COLO829 (cell line): Measurements from ENCODE around the gene KLHDC7B.

Source experiments
- DNase-seq: peaks from one replicate; pipeline ENCODE4 v3.0.0; 2012; ENCODE audit warnings: low spot score

The KLHDC7B gene

GRCh38 chr22:50545522-50546325 lies at the start of gene KLHDC7B:
TSS of gene KLHDC7B (plus strand) at chr22:50545899. CDS start at chr22:50546244, 345 bp downstream.
- DNase-seq = no peak

DNA sequence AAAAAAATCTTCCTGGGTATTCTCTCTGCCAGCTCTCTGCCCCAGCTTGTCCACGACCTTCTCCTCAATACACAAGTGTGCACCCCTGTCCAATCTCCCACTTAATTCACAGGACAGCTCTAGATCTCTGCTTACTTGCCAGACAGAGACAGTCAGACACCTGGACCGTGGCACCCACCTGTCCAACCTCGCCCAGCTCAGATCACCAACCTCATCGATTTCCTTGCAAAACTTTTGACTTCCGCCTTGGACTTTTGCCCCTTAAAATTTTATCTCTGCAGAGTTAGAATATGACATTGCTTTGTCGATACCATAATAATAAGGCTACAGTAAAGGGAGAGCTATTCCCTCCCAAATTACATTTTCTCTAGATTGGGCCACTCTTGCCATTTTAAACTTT lies 48.6 kb upstream of the KLHDC7B start:
- no peak for DNase-seq

DNA sequence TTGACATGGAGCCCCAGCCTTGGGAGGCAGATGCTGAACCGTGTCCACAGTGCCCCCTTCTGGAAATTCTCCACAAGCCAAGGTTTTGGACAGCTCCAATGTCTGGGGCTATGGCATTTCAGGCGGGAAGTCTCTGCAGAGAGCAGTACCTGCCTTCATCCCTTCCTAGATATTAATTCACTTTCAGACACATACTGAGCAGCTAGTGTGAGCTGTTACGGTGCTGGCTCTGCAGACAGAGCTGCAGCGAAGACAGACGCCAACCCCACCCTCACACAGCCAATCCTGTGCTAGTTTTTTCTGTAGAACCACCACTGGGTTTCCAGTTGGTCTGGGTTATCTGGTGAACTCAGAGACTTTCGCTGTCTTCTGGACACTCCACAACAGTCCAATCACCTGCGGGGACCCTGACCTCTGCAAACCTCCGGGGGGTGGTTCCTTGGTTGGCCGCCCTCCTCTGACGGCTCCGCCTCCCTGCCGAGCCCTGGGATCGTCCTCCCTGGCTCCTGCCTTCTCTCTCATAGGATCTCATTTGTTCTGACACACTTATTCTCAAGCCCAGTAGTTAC lies 47.3 kb upstream of the KLHDC7B start:
- DNase-seq = peak; percentile 62

- no peak for DNase-seq
Observed at GRCh38 chr22:50500452-50500851, 45.2 kb upstream of the KLHDC7B start.

GRCh38 chr22:50502096-50502495 lies 43.6 kb upstream of the KLHDC7B start:
- no peak for DNase-seq

- DNase-seq = peak; percentile 86
Observed at GRCh38 chr22:50502628-50503474, 42.8 kb upstream of the KLHDC7B start.

DNA sequence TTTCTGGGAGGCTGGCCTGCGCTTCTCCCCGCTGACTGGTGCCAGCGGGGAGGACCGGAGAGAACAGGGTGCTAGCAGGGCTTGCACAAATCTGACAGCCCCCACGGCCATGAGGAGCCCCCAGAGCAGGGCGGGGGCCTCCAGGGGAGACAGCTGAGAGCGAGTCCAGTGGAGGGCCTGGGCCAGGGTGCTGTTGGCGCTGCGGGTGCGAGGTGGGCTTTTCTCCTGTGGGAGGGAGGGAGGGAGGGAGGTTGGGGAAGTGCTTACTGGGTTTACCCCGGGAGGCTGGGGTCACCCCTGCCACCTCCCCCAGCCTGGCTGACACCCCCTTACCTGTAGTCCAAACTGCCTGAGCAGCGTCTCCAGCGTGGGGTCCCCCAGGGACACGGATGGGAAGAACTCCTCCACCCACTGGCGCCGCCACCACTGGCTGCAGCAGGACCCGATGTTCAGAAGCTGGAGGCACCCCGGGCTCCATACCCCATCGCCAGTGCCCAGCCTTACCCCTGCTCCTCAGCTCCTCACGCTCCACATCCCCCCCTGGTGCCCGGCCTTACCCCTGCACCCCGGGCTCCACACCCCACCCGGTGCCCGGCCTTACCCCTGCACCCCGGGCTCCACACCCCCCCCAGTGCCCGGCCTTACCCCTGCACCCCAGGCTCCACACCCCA lies 42.1 kb upstream of the KLHDC7B start:
- no peak for DNase-seq

DNA sequence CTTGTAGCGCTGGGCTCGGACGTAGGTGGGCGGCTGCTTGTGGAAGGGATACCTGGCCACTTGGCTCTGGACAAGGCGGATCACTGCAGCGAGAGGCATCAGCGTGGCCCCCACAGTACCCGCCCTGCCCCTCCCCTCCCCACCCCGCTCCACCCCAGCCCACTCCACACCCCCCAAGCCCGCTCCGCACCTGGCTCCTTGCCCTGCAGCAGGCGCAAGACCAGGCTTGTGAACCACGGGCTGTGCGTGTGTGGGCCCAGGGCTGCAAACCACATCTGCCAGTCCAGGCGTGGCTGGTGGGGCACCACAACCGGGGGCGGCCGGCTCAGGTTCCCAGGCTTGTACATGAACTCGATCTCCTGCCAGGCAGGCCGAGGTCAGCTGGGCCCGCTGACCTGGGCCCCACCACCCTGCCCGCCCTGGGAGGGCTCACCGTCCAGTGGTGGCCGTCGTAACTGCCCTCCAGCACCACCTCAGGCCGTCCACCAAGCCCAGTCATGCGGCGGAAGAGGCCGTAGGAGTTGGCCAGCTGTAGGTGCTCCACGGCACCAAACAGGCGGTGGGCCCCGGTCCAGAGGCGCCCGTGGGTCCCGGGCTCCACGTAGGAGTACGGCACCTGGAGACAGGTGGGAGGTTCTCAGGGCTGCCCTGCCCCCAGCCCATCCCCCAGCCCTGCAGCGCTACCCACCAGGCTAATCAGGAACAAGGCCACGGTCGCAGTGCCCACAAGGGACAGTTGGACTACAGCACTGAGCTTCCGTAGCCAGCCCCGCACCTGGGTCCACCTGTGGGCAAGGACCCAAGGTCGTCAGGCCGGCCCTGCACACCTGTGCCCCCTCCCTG lies 41.1 kb upstream of the KLHDC7B start:
- no peak for DNase-seq

DNA sequence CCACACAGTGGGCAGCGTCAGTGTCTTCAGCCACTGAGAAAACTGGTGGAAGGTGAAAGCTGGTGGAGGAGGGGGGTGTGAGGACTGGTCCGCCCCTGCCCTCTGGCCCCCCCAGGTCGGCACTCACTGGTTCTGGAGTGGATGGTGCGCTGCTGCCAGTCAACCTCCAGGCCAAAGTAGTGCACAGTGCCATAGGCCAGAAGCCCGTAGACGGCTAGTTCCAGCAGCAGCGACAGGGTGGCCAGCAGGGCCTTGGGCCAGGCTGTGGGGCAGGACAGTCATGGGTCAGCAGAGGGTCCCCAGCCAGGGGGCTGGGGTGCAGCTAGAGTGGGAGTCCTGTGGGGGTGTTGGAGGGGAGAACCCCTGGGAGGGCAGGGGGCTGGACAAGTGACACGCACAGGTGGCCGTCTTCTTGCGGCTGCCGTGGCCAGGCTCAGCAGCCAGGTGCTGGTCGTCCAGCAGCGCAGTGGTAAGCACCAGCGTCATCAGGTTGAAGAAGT lies 40.4 kb upstream of the KLHDC7B start:
- DNase-seq = no peak

GRCh38 chr22:50505776-50506610 lies 39.7 kb upstream of the KLHDC7B start:
- no peak for DNase-seq

DNA sequence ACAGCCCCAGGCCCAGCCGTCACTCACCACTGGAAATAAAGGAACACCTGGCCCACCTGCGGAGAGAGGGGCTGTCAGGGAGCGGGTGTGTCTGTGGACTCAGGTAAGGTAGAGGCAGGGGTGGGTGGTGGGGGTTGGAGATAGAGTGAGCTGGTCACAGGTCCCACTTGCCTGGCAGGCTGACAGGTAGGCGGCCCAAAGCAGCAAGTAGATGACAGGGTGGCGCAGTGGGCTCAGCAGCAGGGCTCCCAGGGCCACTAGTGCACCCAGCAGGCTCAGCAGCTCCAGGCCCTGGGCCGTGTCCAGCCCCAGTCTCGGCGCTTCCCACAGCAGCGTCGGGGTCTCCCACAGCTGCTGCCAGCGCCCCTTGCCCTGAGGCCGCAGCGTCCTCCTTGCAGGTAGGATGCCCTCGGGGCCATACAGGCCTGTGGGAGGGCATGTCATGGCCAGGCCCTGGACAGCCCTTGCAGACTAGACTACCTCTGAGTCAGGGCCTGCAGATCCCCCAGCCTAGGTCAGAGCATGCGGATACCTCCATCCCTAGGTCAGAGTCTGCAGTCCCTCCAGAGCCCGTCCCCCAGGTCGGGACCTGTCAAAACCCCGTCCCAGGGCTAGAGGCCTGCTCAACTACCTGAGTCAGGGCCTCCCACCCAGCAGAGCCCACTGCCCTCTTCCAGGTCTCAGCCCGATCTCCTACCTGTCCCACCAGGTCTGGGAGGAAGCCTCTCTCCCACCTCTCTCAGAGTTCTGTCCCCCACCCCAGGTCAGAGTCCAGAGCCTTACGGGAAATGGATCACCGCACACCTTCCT lies 38.9 kb upstream of the KLHDC7B start:
- no peak for DNase-seq

DNA sequence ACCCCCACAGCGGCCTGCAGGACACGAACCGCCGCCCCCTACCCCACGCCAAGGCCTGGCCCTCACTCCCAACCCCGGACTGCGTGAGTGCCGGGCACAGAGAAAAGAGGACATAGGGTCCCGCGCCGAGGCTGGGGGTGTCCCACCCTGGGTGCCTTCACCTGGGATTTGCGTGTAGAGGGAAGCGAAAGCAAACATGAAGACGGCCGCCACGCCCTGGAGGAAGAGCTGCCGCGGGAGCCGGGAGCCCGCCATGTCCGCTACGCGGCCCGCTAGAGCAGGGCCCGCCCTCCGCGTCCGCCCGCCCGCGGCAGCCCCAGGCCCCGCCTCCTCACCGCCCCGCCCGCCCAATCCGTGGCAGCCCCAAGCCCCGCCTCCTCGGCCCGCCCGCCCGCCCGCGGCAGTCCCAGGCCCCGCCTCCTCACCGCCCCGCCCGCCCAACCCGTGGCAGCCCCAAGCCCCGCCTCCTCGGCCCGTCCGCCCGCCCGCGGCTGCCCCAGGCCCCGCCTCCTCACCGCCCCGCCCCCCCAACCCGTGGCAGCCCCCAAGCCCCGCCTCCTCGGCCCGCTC lies 38.2 kb upstream of the KLHDC7B start, which contains the start of gene LMF2:
Gene LMF2 (minus strand): TSS at position 282 of the 570 bp plus-strand sequence. CDS start 27 bp downstream, at position 255.
- peak; percentile 94 for DNase-seq

DNA sequence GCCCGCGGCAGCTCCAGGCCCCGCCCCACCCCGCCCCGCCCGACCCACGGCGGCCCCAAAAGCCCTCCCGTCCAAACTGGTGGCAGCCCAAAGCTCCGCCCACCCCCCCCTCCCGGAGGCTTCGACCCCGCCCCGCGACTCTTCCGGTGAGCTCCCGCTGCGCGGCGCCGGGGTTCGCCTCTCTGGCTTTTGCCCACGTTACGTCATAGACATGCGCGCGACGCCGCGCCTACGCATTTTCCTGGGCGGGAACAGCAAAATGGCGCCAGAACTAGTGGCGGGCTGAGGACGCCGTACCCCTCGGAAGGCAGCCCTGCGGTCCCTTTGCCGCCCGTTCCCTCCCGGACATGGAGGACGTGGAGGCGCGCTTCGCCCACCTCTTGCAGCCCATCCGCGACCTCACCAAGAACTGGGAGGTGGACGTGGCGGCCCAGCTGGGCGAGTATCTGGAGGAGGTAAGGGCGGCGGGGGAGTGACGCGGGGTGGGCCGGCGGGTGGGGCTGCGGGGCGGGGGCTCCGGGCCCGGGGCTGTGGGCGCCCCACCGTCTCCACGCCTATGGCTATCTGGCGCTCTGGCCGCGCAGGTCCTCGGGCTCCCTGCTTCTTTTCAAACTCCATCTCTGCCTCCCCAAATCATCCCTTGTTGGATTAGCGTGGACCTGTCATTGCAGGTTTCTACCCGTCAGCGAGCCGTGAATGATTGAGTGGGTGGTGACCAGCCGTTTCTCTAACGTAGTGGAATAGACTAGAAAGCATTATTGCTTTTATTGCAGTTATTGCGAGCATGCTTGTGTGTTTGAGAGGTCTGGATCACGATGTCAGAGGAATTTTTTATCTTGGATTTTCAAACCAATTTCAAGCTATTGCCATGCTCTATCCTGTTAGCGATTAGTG lies 37.5 kb upstream of the KLHDC7B start, which contains the start of gene NCAPH2:
Gene NCAPH2 (plus strand): TSS at position 234 of the 894 bp plus-strand sequence. CDS start 114 bp downstream, at position 348.
- DNase-seq = peak; percentile 100

DNA sequence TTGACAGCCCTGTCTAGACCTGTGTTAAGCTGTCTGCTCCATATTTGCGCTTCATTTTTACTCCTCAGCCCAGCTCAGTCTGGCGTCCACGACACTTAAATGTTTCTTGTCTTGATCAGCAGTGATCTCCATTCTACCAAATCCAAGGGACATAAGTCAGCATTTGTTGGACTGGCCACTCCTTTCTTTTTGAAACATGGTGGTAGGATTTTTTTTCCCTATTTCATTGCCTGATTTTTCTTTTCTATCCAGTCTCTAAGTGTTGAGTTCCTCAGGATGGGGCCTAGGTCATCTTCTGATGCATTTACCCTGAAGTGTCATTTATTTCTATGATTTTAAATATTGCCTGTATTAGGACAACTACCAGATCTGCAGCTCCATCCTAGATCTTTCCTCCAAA lies 36.8 kb upstream of the KLHDC7B start:
- DNase-seq = no peak

DNA sequence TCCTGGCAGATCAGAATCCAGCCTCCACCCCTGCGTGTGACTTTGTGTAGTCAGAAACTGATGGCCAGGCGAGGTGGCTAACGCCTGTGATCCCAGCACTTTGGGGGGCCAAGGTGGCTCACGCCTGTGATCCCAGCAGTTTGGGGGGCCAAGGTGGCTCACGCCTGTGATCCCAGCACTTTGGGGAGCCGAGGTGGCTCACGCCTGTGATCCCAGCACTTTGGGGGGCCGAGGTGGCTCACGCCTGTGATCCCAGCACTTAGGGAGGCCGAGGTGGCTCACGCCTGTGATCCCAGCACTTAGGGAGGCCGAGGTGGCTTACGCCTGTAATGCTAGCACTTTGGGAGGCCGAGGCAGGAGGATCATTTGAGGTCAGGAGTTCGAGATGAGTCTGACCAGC lies 32.5 kb upstream of the KLHDC7B start:
- DNase-seq = no peak

GRCh38 chr22:50516068-50516467 lies 29.6 kb upstream of the KLHDC7B start:
- no peak for DNase-seq

DNA sequence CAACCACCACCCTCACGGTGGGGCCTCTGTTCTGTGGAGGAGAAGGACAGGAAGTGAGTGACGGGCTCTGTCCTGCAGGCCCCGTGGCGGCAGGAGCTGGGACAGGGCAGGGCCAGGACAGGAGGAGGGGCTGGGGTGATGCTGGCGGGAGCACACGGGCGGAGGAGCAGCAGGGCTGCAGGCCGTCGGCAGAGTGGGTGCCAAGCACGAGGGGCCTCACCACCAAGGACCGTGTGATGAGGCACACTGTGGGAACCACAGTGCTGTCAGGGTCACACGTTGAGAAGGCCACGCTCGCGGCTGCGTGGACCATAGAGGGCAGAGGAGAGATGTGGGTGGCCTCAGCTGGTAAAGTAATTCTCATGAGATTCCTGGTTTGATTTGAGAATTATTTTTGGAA lies 28.8 kb upstream of the KLHDC7B start:
- DNase-seq = no peak
